GM12878 (cell line): Measurements from ENCODE around the gene DOCK7. TPM values are rescaled to one million over a fixed set of nuclear protein-coding genes. Genes with fewer than 3 reads are reported as not detected.

Experiments used
- ATAC-seq: fragments of 200-7000 bp; cut with Tn5 transposase; 3 replicates; pipeline ENCODE4 v1.9.1; 2020; ENCODE audit warnings: mild to moderate bottlenecking, moderate library complexity
- BruUV-seq: library from RNA; stranded (reverse); fragments of 400-500 nt; replicated peaks from 2 replicates; lab custom pipeline; 2021; lab: Mats Ljungman, UMichigan
- CTCF ChIA-PET: fragments of 300-600 bp; sonication (Branson Sonifier 250); formaldehyde crosslinking; extraction: SDS; loops from one replicate; lab custom pipeline; 2021; ENCODE audit warnings: inconsistent platforms; lab: Yijun Ruan, JAX
- POLR2A ChIA-PET: fragments of 350-600 bp; formaldehyde crosslinking; extraction: SDS; loops from one replicate; lab custom pipeline; 2021; ENCODE audit warnings: inconsistent platforms; lab: Charles Lee
- RAD21 ChIA-PET: fragments of 300-600 bp; sonication (Branson Sonifier 250); formaldehyde crosslinking; loops from one replicate; lab custom pipeline; 2023; ENCODE audit warnings: antibody characterized with exemption; ENCODE audit not compliant: unreplicated experiment; lab: Charles Lee
- SMC1A ChIA-PET: fragments of 300-600 bp; sonication (Branson Sonifier 250); formaldehyde crosslinking; loops from one replicate; lab custom pipeline; 2023; ENCODE audit not compliant: unreplicated experiment, uncharacterized antibody; lab: Charles Lee
- DNase-seq: peaks from one replicate; pipeline ENCODE4 v3.0.0-alpha.2; 2011; ENCODE audit warnings: low read depth, low spot score
- FAIRE-seq: peaks from 3 replicates; lab custom pipeline; 2011; peaks lifted over from hg19 to GRCh38; lab: Jason Lieb, UNC
- H2AFZ ChIP-seq: 2 replicates; pipeline ENCODE4 v1.6.0; 2011; ENCODE audit warnings: low read depth, low read length, control low read depth; ENCODE audit not compliant: control insufficient read depth
- H3K27ac ChIP-seq: 2 replicates; pipeline ENCODE4 v1.5.1; 2011; ENCODE audit warnings: control low read depth; ENCODE audit not compliant: control insufficient read depth, insufficient read depth
- H3K27me3 ChIP-seq, 2 experiments: replicated peaks in 1 of 2; 2 replicates each; pipeline versions ENCODE4 v1.6.0 to v1.6.1; 2011; ENCODE audit warnings: low read length in 1 of 2; ENCODE audit not compliant: control insufficient read depth in 2 of 2, insufficient read depth in 2 of 2
- H3K36me3 ChIP-seq, 2 experiments: 2 replicates each; pipeline ENCODE4 v1.5.1; 2011; ENCODE audit warnings: low read length in 1 of 2; ENCODE audit not compliant: control insufficient read depth in 2 of 2, insufficient read depth in 2 of 2
- H3K4me1 ChIP-seq: 2 replicates; pipeline ENCODE4 v1.6.1; 2011; ENCODE audit warnings: mild to moderate bottlenecking, low read length, moderate library complexity, mixed read lengths; ENCODE audit not compliant: control insufficient read depth, insufficient read depth
- H3K4me2 ChIP-seq: 2 replicates; pipeline ENCODE4 v1.6.0; 2011; ENCODE audit warnings: control low read depth; ENCODE audit not compliant: control insufficient read depth, insufficient read depth
- H3K4me3 ChIP-seq: fragments of 200-600 bp; sonication (generic); 2 replicates; pipeline ENCODE4 v1.5.1; 2016
- H3K79me2 ChIP-seq: 2 replicates; pipeline ENCODE4 v1.6.0; 2011; ENCODE audit warnings: low read length; ENCODE audit not compliant: control insufficient read depth, insufficient read depth
- H3K9ac ChIP-seq: 2 replicates; pipeline ENCODE4 v1.8.0; 2011; ENCODE audit warnings: low read length, control low read depth, mixed read lengths; ENCODE audit not compliant: control insufficient read depth, insufficient read depth
- H3K9me3 ChIP-seq: replicated peaks from 3 replicates; pipeline ENCODE4 v1.5.1; 2011; ENCODE audit warnings: mild to moderate bottlenecking, low read length; ENCODE audit not compliant: control insufficient read depth, insufficient read depth
- H4K20me1 ChIP-seq: 2 replicates; pipeline ENCODE4 v1.6.0; 2011; ENCODE audit not compliant: control insufficient read depth, insufficient read depth
- BHLHE40 ChIP-seq, 2 experiments: fragments of 450-650 bp in 1 of 2; IDR thresholded peaks; 2 replicates each; pipeline ENCODE4 v1.6.1; 2011 to 2017; ENCODE audit warnings: low read depth in 2 of 2, borderline replicate concordance in 1 of 2, improper control_type of control experiment in 1 of 2, low read length in 1 of 2, mild to moderate bottlenecking in 1 of 2
- CEBPZ ChIP-seq: fragments of 150-350 bp; IDR thresholded peaks from 2 replicates; pipeline ENCODE4 v1.6.1; 2016; ENCODE audit warnings: low read depth, low read length
- IRF4 ChIP-seq: IDR thresholded peaks from 2 replicates; pipeline ENCODE4 v1.6.1; 2011; ENCODE audit warnings: low read depth, low read length
- JUNB ChIP-seq: IDR thresholded peaks from 2 replicates; pipeline ENCODE4 v1.6.1; 2016; ENCODE audit warnings: antibody characterized with exemption, mild to moderate bottlenecking
- MXI1 ChIP-seq: fragments of 150-350 bp; IDR thresholded peaks from 2 replicates; pipeline ENCODE4 v1.6.1; 2011; ENCODE audit warnings: low read depth, mild to moderate bottlenecking, inconsistent platforms, low read length, improper control_type of control experiment
- PKNOX1 ChIP-seq: fragments of 450-650 bp; IDR thresholded peaks from 2 replicates; pipeline ENCODE4 v1.6.1; 2016; ENCODE audit warnings: mild to moderate bottlenecking
- RELB ChIP-seq: fragments of 450-650 bp; IDR thresholded peaks from 2 replicates; pipeline ENCODE4 v1.6.1; 2017; ENCODE audit warnings: low read depth, mild to moderate bottlenecking, moderate library complexity
- USF2 ChIP-seq: IDR thresholded peaks from 2 replicates; pipeline ENCODE4 v1.6.1; 2011; ENCODE audit warnings: low read depth, low read length, improper control_type of control experiment, borderline replicate concordance
- YBX1 ChIP-seq: fragments of 450-650 bp; IDR thresholded peaks from 2 replicates; pipeline ENCODE4 v1.6.1; 2016; ENCODE audit warnings: antibody characterized with exemption
- ZBTB4 ChIP-seq: fragments of 450-650 bp; formaldehyde crosslinking; IDR thresholded peaks from 2 replicates; pipeline ENCODE4 v1.4.0; 2022; ENCODE audit warnings: mild to moderate bottlenecking, moderate library complexity
- WGBS: methylation state at CpG from one replicate; pipeline ENCODE4 v1.1.6; 2016; ENCODE audit warnings: low lambda C conversion rate; ENCODE audit not compliant: insufficient replicate concordance, insufficient coverage; ENCODE audit errors: missing lambda C conversion rate; 5-methylcytosine and 5-hydroxymethylcytosine counted together
- in situ Hi-C: fragments of 300-500 bp; cut with MboI; formaldehyde crosslinking; loops from 9 replicates; pipeline ENCODE4 v1.14.3; 2018; ENCODE audit warnings: mixed read lengths
- intact Hi-C: fragments of 100-400 bp; cut with micrococcal nuclease; formaldehyde crosslinking; loops from one replicate; pipeline ENCODE4 v1.14.2; 2022; ENCODE audit not compliant: unreplicated experiment
- polyA plus RNA-seq, 11 experiments: library from polyadenylated mRNA; depleted of rRNA in 4 of 11; unstranded in 6 of 11; stranded (reverse) in 5 of 11; fragments of >200 nt; fragmentation: Nextera tagmentation in 4 of 11; fragmentation: Illumina TruSeq in 1 of 11; extraction: Ambion mirVana in 4 of 11; extraction: Trizol in 1 of 11; gene quantifications; 1 replicate in 1 of 11; 2 replicates in 10 of 11; pipeline versions ENCODE4 v1.2.1 to v1.2.3, GENCODE V29; 2011 to 2016; ENCODE audit warnings: inconsistent platforms in 2 of 11, missing spikeins in 2 of 11, low read depth in 1 of 11
- total RNA-seq, 4 experiments: library from RNA; depleted of rRNA in 3 of 4; stranded (reverse); fragments of >200 nt in 3 of 4; fragmentation: Illumina TruSeq in 1 of 4; extraction: Trizol in 1 of 4; gene quantifications; 2 replicates each; pipeline versions ENCODE4 v1.2.1 to v1.2.3, GENCODE V29; 2013 to 2021

The DOCK7 gene
- total and polyA plus RNA-seq, 10 of the 15 experiments (the other 5 are each of a cell fraction or from before 2014, with no cell fraction given): 4.8 to 34.6 (median 26.9) TPM

GRCh38 chr1:62621907-62622306, 66.3 kb downstream of the DOCK7 start:
- H3K27me3 ChIP-seq: no peaks in the 10 kb centered on the region
- H2AFZ ChIP-seq: no peak overlapping the region; the same call in 1 of the 2 replicates
- ChIA-PET SMC1A (interaction anchor here (0.7 to 5.5 kb wide), 11 partner anchors 8 to 181 kb away, joined by 3 to 50 read pairs (median 5); no protein-coding TSS in a partner anchor), POLR2A (interaction anchor here (0.6 to 2.5 kb wide), 5 partner anchors 8 to 265 kb away, joined by 3 to 10 read pairs (median 5); partner anchors contain the start of gene DOCK7), CTCF (interaction anchor here (1.1 to 4.4 kb wide), 8 partner anchors 8 to 126 kb away, joined by 3 to 27 read pairs (median 4); no protein-coding TSS in a partner anchor), RAD21 (interaction anchor here (0.6 to 2.9 kb wide), 10 partner anchors 8 to 181 kb away, joined by 3 to 22 read pairs (median 4); no protein-coding TSS in a partner anchor)
- H3K9ac ChIP-seq: no peak overlapping the region
- no peaks in the 10 kb centered on the region; the same call in 2 of the 3 replicates for H3K9me3 ChIP-seq
- intact Hi-C loops: loop anchor here (5.0 kb wide), 1 partner anchor 185 kb away; the partner anchor contains the start of gene USP1
- no peaks in the 10 kb centered on the region for H4K20me1 ChIP-seq
- no peaks in the 10 kb centered on the region for H3K79me2 ChIP-seq
- DNase-seq (peak; percentile 60), ATAC-seq (peak; percentile 94), FAIRE-seq (peak; percentile 95)
- no TSS peak for BruUV-seq
- 0 out of 4 replicates have a peak, but pooled peaks cover 0 to 3% of the 10 kb centered on the region in 2 experiments for H3K36me3 ChIP-seq
- no peak overlapping the region for H3K4me3 ChIP-seq
- 0 out of 2 replicates have a peak overlapping the region, but pooled peaks have one; percentile 4 for H3K4me2 ChIP-seq
- H3K4me1 ChIP-seq: no peaks in the 10 kb centered on the region; the same call in 1 of the 2 replicates
- 100% methylated on average over 1 of the region's 1 CpG for WGBS
- no peak overlapping the region for H3K27ac ChIP-seq
- in situ Hi-C loops: no loop called here
- TF ChIP-seq ZBTB4 (CRISPR knock-in tag): no peak
- TF ChIP-seq MXI1: peak; percentile 64; the same call in 1 of the 2 replicates
- TF ChIP-seq PKNOX1: peak; percentile 86
- TF ChIP-seq BHLHE40 (IDR thresholded peaks at IDR 0.05; ENCODE audit: borderline replicate concordance in 1 of 2, low read depth in 2 of 2, low read length in 1 of 2): peak; percentile 44 to 61; a peak in 2 of 4 replicates
- no peak for TF ChIP-seq YBX1
- no peak for TF ChIP-seq CEBPZ
- TF ChIP-seq USF2: peak; percentile 61; the same call in 1 of the 2 replicates
- TF ChIP-seq JUNB: peak; percentile 91
- peak; percentile 18; the same call in 1 of the 2 replicates for TF ChIP-seq RELB
- peak; percentile 98 for TF ChIP-seq IRF4
